Measurements from ENCODE around the gene FAM229B.

Gene FAM229B

GRCh38 chr6:112144145-112144926 is 56.9 kb downstream of the FAM229B start:
- DNase-seq: no peak

DNA sequence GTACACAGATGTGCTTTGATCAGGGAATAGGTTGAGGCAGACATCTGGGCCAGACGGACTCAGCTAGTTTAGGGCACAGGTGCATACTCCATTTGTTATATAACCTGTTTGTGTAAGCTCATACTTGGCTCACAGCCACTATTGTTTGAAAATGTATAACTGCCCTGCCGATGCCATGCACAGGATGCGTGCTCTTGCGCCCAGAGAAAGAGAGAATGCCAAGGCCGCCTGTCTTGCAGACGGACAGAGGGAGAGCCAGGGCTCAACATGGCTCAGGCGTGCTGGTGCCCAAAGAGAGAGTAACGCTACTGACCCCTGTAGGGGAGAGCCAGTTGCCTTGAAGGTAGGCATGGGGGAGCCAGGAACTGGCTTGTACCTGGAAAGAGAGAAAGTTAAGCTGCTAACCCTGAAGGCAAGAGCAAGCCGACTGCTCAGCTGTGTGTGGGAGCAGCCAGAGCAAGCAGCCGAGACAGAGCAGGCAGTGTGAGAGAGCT is 57.7 kb downstream of the FAM229B start:
- no peak for DNase-seq

DNA sequence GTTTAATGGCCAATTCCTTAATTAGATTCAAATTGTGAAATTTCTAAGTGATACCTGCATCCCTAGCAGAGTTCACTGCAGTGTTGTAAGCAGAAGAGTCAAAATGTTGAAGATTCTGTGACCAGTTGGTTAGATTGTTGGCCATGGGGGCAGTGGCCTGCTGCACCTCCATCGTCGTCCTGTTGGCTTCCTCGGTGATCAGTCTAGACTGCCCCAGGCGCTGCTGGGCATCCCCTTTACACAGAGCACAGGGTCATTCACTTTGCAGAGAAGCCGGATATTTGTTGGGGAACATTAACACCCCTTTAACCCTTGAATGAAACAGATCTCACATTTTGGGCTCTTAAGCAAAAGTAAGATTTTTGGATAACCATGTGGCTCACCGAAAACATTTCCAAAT is 60.7 kb downstream of the FAM229B start:
- DNase-seq: no peak

DNA sequence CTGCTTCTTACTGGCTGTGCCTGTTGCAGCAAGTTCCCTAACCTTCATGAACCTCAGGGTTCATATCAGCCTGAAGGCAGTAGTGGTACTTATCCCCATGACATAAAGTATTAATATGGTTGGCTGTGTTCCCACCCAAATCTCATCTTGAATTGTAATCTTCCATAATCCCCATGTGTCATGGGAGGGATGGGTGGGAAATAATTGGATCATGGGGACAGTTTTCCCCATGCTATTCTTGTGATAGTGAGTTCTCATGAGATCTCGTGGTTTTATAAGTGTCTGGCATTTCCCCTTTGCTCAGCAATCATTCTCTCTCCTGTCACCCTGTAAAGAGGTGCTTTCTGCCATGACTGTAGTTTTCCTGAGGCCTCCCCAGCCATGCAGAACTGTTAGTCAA is 61.8 kb downstream of the FAM229B start:
- no peak for DNase-seq

DNA sequence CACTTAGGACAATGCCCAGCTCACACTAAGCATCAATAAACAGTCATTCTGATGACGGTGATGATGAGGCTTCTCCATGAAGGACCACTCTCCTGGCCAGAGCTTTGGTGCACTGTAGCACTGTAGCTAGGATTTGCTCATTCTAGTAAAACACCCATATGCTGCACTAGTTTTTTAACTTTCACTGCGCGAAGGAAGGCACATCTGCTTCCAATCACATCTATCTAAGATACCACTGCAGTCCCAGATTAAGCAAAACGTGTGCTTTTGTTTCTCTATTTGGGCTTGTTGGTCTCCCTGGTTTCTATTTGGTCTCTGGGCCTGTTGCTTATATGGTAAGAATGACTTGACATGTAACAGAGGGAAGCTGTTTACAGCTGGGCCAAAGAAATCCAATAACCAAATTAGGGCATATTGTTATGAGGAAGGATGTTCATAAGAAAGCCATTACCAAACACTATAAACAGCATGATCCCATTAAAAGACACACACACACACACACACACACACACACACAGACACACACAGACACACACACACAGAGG is 62.4 kb downstream of the FAM229B start:
- DNase-seq: no peak

DNA sequence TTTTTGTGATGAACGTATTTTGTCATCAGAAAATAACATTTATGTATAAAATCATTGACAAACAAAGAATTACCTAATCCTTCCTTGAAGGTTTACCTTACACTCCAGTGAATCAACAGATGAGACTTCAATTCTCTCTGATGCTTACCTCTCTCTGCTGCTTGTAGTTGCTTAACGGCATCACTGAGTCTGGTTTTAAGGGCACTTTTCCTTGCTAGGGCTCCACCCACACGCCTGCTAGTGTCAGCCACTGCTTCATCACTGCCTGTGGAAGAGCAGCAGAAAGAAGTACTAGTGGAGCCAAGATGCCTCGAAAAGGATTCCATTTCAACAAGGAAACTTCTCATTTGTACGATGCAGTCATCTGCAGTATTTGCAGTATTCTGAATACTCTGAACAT is 63.0 kb downstream of the FAM229B start:
- no peak for DNase-seq
